HuH-7 (cell line): Measurements from ENCODE around the gene UNC79.
A peak's percentile ranks its signal among the peaks of the same experiment; 100 is the strongest.

Source experiments
- DNase-seq: peaks from one replicate; pipeline ENCODE4 v3.0.0; 2011; ENCODE audit warnings: low spot score

The UNC79 gene

DNA sequence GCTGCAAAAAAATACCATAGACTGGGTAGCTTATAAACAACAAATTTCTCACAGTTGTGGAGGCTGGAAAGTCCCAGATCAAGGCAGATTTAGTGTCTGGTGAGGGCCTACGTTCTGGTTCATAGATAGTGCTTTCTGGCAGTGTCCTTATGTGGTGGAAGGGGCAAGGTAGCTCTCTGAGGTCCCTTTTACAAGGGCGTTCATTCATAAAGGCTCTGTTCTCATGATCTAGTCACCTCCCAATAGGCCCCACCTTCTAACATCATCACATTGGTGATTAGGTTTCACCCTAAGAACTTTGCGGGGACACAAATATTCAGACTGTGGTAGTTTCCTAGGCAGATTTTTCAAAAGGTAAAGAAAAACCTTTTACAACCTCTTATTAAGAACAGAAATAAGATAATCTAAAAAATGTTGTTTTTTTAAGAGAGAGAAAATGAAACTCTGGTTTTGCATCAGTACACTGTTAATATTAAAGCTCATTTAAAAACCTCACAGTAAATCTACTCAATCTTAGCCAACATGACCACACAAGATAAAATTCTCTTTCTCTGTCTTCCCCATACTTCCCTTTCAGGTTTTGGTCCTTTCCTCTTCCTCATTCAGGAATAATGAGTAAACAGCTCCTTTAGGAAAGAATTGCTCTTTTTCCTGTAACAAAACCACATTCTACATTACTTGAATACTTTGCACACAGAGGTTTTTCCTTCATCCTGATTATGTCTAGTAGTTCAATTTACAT lies 117.5 kb downstream of the UNC79 start:
- DNase-seq: no peak

DNA sequence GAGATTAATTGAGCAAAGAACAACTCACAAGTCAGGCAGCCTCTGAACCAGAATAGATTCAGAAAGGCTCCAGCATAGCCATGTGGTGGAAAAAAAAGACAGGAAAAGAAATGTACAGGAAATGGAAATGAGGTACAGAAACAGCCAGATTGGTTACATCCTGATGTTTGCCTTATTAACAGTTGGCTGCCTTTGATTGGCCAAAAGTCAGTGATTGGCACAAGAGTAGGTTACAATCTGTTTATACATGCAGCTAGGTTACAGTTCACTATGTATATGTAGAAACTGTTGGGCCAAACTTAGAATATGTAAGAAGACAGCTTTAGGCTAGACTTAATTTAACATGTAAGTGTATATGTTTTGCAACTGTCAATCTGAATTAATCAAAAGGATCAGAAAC lies 118.9 kb downstream of the UNC79 start:
- DNase-seq: no peak

DNA sequence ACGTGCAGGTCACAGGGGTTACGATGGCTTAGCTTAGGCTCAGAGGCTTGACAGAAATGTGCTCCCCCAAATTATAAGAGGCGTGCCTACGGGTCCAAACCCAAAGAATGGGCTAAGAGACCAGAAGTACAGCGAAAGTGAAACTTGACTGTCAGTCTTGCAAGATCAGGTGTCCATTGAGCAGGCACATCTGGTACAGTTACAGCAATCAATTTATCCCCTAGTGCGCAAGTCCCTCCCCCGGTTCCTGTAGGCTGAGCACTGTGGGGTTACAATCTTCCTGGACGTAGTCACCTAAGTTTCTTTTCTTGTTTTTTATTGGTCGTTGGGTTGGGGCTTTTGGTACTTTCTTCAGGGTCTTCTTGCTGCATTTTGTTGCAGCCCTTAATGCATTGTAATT lies 134.2 kb downstream of the UNC79 start:
- no peak for DNase-seq

DNA sequence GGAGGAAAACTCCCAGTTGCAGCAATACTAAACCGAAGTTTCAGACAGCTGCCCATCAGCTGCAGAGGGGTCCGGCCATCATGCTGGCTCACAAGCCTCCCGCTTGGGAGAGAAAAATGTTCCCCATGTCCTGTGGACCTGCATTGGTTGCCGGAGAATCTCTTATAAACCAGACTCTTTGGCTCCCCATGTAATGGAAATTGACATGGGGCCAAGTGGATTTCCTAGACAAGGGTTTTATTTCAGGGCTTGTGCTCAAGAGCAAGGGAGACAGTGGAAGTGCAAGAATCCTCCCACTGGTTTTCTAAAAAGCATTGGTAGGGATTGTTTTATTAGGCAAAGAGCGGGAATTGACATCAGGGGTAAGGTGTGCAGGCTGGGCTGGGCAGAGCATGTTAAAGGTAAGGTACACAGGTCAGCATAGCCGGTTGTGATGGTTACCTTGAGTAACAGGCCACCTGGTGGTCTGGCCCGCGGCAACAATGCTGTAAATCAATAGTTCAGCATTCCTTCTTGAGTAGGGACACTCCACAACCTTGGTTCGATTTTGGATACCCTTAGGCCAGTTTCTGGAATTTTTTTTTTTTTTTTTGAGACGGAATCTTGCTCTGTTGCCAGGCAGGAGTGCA lies 135.4 kb downstream of the UNC79 start:
- DNase-seq: no peak

DNA sequence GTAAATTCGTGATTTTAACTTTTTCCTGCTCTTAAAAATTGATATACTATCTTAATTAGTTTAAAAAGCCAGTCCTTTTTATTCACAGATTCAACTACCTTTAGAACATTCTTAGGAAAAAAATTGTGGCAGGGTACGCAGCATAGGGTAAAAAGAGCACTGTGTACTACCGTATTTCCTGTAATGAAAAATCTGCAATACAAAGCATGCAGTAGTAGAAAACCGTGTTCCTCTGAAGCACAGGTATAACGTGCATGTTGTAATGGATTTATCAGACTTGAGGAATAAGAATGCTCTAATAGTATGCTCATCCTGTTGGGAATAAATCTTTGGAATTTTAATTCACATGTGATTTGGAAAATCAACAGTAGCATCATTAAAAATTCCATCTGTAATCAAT lies 140.5 kb downstream of the UNC79 start:
- DNase-seq: no peak

DNA sequence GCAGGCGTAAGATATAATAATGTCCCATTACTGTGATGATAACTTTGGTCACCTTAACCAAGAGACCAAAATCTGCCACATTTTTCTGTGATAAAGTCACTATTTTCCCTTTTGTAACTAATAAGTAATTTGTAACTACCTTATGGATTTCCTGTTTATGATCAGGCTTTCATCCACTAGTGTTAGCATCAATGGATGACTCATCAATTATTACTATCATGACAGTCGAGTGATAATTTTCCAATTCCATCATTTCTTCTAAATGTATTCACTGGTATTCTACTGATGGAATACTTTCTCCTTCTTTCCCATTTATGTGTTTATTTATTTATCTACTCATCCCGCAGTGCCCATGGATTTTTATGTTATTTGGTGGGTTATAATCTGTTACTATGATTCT lies 148.4 kb downstream of the UNC79 start:
- DNase-seq: no peak

DNA sequence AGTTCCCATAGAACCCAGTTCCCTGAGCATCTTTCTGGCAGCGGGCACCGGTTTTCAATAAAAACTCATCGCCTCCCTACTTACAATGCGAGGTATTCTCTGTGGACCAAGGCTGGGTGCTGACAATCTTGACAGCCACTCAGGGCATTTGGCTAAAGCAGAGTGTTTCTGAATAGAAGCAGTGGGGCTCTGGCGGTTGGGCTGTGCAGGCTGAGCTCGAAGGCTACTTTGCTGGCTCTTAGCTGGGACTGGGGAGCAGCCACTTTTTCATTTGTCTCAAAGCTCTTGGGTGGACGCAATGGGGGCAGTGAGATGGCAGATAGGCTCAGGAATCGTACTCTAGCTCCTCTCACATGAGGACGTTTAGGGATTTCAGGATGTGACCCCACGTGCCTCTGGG lies 151.8 kb downstream of the UNC79 start:
- DNase-seq: no peak

DNA sequence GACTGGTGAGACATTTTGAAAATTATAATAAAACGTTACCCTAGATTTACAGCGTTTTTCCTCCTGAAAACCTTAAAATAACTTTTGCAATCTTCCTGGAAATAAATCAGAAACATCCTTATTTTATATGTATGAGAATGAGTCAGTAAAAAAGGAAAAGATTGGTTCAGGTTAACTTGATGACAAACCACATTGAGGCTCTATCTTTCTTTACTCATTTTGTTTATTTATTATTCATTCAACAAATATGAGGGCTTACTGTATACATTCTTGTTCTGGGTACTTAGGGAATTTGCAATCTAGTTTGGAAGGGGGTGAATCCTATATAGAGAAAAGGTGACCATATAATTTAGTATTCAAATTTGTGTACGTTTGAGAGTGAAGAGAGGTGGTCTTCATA lies 156.6 kb downstream of the UNC79 start:
- DNase-seq: no peak

DNA sequence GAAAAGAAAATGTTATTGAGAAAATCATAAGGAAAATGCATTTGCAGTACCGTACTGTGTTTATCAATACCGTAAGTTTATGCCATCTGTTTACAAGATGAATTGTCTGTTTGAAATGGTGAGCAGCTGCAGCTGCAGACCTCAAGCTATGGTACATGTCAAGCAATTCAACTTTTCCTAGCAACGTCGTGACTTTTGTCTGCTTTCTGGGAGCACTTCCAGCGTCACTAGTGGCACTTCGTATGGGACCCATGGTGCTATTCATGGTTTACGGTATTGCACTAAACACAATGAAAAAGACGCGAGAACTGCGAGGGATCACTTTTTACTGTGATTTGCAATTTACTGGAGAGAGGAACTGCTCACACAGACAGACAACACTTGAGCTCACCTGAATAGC lies 160.8 kb downstream of the UNC79 start:
- no peak for DNase-seq

DNA sequence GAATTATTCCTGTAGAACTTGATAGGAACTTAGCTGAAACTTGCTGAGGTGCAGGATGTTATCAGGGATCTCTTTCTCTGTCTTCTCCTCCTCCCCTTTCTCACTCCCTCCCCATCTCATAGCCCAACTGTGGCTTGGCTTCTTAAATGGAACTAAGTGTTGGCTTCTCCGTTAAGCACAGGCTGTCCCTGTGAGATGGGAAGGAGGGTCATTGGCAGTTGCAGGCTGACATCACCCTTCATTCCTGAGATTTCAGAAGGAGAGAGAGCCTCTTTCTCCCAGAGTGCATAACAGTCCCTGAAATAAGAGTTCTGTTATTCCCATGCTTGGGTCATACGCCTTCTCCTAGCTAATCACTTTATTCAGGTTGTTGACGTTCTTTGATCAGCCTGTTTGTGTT lies 162.0 kb downstream of the UNC79 start:
- no peak for DNase-seq

DNA sequence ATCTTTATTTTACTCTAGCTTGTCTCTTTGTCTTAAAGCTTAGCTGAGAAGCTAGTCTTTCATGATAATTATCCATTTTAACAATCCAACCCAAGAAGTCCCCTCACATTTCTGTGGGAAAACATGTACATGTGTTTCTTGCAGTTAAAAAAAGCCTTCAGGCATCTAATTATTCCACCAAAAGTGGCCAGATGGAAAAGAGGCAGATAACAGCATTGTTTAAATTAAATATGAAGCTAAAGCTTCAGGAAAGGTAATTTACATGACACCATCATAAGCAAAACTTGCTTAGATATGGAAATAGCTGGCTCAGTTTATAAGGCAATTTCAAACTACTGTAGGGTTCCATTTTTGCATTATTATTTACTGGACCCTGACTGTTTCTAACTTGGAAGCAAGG lies 175.4 kb downstream of the UNC79 start:
- DNase-seq: no peak

DNA sequence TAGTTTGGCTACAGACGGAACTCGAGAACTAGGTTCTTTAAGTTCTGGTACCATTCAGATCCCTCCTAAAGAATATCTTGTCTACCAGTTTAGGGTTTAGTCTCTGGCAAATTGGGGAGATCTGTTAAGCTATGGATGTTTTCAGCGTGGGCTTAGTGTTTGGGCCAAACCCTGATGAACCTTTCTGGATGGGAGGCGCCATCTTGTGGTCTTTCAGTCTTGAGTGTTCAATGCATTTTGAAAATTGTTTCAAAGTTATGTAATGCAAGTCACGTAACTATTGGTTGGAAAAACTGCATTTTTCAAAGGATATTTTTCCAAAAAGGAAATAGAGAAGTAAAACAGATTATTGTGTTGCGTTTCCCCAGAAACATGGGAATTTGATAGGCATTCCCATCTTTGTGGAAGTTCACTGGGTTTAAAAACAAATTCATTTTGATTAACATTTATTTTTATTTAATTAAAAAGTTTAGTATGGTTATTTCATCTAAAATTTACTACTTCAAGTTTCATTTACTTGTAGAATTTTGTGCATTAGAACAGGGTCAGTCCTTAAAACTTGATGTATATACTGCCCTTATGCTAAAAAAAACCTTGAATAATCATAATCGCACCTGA lies 188.5 kb downstream of the UNC79 start:
- DNase-seq: peak; percentile 12

DNA sequence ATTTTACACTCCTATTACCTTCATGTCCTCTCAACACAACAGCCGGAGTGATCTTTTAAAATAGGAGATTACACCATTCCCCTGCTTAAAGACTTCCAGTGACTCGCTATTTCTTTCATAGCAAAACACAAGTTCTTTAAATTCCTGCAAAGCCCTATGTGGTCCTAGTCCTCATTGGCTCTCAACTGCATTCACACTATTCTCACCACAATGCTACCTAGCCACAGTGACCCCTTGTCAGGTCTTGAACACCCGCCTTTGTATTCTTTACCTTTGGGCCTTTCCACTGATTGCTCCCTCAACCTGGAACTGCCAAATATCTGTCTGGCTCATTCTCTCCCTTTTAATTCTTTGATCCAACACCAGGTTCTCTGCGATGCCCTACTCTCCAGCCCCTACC lies 197.3 kb downstream of the UNC79 start:
- no peak for DNase-seq

DNA sequence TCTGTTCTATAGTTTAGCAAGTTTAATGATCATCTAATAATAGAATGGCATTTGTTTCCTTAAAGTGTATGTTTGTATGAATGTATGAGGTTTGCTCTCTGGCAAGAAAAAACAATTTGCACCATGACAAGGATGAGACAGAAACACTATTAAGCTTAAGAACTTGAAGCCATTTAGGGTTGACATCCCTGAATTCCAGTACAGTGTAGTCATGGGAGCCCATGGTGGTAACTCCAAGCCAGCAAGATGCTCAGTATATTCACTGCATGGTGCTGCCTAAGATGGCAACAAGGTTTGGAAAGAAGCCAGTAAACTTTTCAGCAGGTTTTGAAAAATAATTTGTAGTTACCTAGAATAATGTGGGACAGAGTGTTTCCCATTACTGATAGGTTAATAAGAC lies 198.9 kb downstream of the UNC79 start:
- no peak for DNase-seq

DNA sequence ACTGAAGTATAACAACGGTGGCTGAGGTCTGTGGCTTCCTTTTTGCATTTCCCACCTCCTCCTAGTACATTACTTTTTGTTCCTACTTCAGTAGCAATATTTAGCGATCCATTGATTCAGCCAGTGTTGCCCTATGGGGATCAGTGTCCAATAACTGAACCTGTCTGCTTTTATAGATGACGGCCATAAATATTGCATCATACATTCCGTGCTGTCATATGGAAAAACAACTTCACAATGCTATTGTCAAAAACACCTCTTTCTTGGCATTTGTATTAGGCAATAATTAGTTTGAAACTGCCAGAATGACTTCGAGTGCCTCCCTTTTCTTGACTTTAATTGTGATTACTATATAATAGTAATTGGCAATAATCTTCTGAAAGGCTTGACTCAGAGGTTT lies 208.1 kb downstream of the UNC79 start:
- DNase-seq: no peak

DNA sequence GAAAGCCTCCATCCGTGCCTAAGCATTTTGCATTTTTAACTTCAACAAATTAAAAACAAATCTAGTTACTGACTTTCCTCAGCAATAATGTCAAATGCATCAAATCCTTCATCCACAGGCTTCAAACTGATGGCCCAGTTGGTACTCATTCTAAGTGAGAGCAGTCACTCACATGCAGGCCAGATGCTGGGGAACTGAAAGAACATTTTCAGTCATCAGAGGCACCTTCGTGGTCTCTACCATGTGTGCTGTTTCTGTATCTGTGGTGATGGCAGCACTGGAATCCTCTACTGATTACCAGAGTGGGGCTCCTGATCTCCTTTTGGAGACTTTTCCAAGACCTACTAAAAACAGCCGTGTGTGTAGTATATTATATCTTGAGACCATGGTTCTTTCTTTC lies 212.4 kb downstream of the UNC79 start:
- DNase-seq: no peak

DNA sequence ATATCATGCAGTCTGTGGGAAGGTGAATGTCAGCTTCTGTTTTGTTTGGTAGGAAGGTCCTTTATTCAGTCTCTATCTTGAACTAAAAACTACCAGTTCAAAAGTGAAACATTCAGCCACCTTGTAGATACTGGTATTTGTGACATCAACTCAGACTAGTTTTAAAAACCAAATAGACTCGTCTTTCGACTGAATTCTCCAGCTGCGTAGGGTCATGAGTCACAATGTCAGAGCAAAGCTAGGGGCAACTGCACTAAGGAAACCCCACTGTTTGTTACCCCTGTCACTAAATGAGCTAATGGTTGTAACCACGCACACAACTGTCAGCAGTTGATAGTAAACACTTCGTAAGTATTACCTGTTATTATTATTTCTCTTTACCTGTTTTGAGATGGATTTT lies 212.9 kb downstream of the UNC79 start:
- DNase-seq: no peak

DNA sequence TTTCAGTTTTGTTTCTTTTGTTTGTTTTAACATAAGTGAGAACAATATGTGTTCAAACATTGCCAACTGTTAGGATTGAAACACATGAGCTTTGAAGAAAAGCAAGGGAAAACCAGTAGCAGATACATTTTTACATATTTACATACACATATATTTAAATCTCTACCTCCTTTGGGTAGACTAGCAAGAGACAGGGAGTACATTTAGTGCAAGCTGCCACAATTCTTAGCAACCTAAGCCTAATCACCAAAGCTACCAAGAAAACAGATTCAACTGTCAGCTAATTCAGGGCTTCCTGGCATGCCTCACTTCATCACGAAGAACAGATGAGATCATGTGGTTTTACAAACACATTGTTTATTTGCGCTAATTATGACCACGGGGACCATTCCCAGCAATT lies 214.5 kb downstream of the UNC79 start:
- DNase-seq: no peak

DNA sequence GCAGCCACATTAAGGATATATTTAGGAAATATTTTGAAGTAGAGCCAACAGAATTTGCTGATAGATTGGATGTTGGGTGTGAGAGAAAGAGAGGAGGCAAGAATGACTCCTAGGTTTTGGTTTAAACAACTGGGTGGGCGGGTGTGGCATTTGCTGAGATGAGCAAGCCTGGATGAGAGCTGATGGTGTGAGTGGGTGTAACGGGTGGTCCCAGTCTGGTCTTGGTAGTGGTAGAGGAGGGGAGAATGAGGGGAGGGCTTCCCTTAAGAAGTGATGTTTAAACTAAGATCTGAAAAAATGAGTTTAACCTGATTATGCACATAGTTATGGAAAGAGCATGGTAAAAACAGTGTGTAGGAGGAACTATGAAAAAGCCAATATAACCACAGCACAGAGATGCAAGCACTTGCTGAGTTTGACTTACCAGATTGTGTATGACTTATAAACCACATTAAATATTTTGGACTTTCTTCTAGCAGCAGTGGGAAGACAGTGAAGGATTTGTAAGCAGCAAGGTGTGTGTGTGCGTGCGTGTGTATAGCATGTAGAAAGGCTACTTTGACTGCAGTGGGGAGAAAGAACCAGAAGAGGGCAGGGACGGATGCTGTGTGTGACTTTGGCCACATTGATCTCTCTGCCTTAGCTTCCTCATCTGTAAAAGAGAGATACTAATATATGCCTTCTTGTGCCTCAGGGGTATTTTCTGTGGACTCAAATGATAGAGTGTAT lies 217.9 kb downstream of the UNC79 start:
- DNase-seq: peak; percentile 12

DNA sequence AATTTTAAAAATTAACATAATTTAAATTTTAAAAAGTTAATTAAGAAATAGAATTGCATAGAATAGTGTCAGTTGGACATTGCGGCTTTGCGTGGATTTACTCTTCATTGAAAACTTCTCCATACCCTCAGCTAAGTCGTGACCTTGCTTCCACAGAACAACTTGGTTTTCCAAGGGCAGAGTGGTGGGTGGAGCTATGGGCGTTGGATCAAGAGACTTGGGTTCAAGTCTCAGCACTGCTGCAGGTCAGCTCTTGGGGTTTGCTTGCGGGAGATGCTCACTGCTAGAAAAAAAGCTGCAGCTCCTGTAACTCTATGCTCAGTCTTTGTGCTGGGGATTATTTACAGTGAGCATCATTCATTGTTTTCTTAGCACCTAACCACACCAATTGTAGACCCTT lies 223.9 kb downstream of the UNC79 start:
- DNase-seq: no peak

DNA sequence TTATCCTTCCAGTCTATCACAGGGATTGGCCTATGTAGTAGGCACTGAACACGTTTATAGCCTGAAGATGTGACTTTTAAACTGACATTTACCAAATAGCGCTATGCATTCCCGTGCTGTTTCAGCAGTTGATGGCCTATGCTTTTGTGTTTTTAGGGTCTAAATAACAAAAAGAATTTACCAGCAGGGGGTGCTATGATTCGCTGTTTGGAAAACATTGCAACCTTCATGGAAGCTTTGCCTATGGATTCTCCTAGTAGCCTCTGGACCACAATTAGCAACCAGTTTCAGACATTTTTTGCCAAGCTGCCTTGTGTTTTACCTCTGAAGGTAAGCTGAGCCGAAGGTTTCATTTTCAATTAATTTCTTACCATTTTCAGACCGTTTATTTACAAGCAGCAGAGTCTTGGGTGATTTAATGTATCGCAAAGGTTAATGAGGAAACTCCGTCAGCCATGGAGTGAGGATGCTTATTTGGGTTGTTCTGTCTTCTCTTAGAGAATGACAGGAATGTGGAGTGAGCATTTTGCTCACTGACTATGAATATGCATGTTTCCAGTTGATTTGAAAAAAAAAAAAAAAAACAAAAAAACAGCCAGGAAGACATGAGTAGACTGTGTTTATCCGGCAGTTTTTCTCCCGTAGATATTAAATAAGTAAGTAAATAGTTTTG lies 224.5 kb downstream of the UNC79 start:
- peak; percentile 26 for DNase-seq

DNA sequence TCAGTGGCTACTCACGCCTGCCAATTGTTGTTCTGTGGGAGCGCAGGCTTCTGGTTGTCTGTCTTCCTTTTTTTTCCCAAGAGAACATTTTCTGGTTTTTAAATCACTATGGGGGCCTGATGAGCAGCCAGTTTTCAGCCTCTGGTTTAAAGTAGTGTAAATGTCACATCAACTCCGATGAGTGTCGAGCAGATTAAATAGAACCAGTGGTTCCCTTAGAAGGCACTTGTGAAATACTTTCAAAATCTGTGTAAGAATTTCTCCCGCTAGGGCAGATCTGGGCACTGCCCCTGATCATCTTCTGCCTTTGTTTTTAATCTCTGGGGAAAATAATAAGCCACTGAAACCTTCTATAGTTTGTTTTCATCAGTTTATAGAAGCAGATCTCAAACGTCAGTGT lies 227.1 kb downstream of the UNC79 start:
- no peak for DNase-seq

DNA sequence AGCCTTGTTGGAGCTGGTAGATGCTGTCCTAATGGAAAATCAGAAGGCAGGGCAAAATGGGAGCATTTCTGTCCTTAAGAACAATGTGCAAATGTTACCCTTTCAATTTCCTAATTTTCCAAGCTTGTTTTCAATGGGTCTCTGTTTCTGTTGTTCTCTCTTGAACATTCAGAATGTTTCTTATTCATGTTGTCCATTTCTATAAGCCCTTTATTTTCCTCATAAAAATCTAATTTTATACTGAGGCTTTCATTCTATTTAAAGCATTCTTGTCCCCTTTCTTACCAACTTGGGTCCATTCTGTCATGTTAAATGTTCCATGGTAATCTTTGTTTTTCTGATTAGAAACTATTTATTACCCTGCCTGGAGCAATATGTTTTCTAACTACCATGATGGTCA lies 232.6 kb downstream of the UNC79 start:
- no peak for DNase-seq
